Activated CD8-positive, alpha-beta T cell treated with anti-CD3 and anti-CD28 coated beads for 36 hours (primary cell): Measurements from ENCODE around the gene SLC34A1. TPM values are rescaled to one million over a fixed set of nuclear protein-coding genes. Genes with fewer than 3 reads are reported as not detected.
"Not testable (repeated sequence)": the region's sequence is repeated elsewhere in the genome, so short reads cannot be mapped to it uniquely, and the experiment has no call there.

ENCODE experiments used
- ATAC-seq: fragments of 200-7000 bp; cut with Tn5 transposase; one replicate; pipeline ENCODE4 v1.10.0; 2021; ENCODE audit warnings: mild to moderate bottlenecking, moderate library complexity
- CTCF ChIA-PET: fragments of 350-600 bp; sonication (Branson Sonifier 250); formaldehyde crosslinking; loops from one replicate; lab custom pipeline; 2021; ENCODE audit warnings: antibody characterized with exemption; lab: Charles Lee
- POLR2A ChIA-PET: fragments of 350-600 bp; sonication (Branson Sonifier 250); formaldehyde crosslinking; loops from one replicate; lab custom pipeline; 2021; ENCODE audit warnings: antibody characterized with exemption; lab: Charles Lee
- DNase-seq: peaks from one replicate; pipeline ENCODE4 v3.0.0-alpha.2; 2020
- H3K27ac Mint-ChIP-seq: one replicate; pipeline ENCODE4 v1.8.0; 2021; ENCODE audit warnings: mild to moderate bottlenecking, mixed read lengths
- H3K27me3 Mint-ChIP-seq: one replicate; pipeline ENCODE4 v1.8.0; 2021; ENCODE audit warnings: mixed read lengths
- H3K36me3 Mint-ChIP-seq: one replicate; pipeline ENCODE4 v1.8.0; 2021; ENCODE audit warnings: low read depth, mixed read lengths
- H3K4me1 Mint-ChIP-seq: one replicate; pipeline ENCODE4 v1.8.0; 2021; ENCODE audit warnings: low read depth, mixed read lengths
- H3K4me3 Mint-ChIP-seq: one replicate; pipeline ENCODE4 v1.8.0; 2021; ENCODE audit warnings: mild to moderate bottlenecking, moderate library complexity, mixed read lengths
- H3K9me3 Mint-ChIP-seq: one replicate; pipeline ENCODE4 v1.8.0; 2021; ENCODE audit warnings: mixed read lengths
- intact Hi-C: fragments of 100-400 bp; cut with micrococcal nuclease; formaldehyde crosslinking; loops from one replicate; pipeline ENCODE4 v1.10.0; 2022
- total RNA-seq, 2 experiments: library from RNA; stranded (reverse); gene quantifications; one replicate each; pipeline ENCODE4 v1.2.3, GENCODE V29; 2021
- TF ChIP-seq, protein P1 (sequence below): fragments of 200-600 bp; IDR thresholded peaks from one replicate; pipeline ENCODE4 v1.8.0; 2022; ENCODE audit warnings: antibody characterized with exemption, mild to moderate bottlenecking

The SLC34A1 gene
- total RNA-seq, 2 experiments from 2014 or later, result 0.29 to 0.43 TPM

DNA sequence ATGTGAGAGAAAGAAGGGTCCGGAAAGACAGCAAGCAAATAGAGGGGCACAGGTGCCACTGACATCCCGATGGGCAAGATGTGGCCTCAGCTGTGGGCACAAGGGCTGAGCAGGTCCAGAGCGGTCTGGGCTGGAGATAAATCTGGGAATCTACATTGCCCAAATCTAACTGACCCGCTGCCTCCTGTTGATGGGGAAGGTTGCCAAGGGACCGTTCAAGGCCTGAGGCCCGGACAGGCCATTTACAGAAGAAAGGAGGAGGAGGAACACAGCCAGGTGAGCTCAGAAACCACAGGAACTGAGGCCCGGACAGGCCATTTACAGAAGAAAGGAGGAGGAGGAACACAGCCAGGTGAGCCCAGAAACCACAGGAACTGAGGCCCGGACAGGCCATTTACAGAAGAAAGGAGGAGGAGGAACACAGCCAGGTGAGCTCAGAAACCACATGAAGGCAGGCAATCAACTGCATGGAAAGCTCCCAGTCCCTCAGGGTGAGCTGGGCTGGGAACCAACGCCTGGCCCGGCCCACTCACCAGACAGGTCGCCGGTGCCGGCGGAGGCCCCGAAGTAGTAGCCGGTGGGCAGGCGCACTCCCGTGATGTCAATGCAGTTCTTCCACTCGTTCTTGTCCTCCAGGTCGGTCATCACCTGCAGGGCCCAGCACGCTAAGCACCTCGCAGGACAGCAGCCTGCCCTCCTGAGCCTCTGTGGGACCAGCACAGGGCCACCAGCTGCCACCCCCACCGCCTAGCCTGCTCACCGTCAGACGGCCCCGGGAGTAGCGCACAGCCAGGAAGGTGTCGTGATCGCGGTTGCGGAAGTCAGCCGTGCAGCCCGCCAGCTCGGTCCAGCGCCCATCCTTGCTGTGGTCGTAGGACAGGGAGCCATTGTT, 47.4 kb upstream of the SLC34A1 start:
- intact Hi-C loops, result no loop called here
- ATAC-seq, result no peak
- H3K4me3 Mint-ChIP-seq, result no peak overlapping the region
- H3K27me3 Mint-ChIP-seq, result no peaks in the 10 kb centered on the region
- ChIA-PET CTCF (interaction anchor here (0.9 to 7.1 kb wide), 9 partner anchors 10 to 109 kb away, joined by 3 to 41 read pairs (median 4); partner anchors contain the start of genes MXD3 and RGS14), POLR2A (interaction anchor here (0.5 to 1.5 kb wide), 4 partner anchors 15 to 82 kb away, joined by 3 to 4 read pairs (median 3); partner anchors contain the start of gene MXD3)
- no peaks in the 10 kb centered on the region for H3K9me3 Mint-ChIP-seq
- DNase-seq, result no peak
- H3K4me1 Mint-ChIP-seq, result peaks cover 18% of the 10 kb centered on the region
- TF ChIP-seq, protein P1, sequence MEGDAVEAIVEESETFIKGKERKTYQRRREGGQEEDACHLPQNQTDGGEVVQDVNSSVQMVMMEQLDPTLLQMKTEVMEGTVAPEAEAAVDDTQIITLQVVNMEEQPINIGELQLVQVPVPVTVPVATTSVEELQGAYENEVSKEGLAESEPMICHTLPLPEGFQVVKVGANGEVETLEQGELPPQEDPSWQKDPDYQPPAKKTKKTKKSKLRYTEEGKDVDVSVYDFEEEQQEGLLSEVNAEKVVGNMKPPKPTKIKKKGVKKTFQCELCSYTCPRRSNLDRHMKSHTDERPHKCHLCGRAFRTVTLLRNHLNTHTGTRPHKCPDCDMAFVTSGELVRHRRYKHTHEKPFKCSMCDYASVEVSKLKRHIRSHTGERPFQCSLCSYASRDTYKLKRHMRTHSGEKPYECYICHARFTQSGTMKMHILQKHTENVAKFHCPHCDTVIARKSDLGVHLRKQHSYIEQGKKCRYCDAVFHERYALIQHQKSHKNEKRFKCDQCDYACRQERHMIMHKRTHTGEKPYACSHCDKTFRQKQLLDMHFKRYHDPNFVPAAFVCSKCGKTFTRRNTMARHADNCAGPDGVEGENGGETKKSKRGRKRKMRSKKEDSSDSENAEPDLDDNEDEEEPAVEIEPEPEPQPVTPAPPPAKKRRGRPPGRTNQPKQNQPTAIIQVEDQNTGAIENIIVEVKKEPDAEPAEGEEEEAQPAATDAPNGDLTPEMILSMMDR, result no peak
- H3K36me3 Mint-ChIP-seq, result peaks cover 36% of the 10 kb centered on the region
- H3K27ac Mint-ChIP-seq, result no peak overlapping the region

- peaks cover 21% of the 10 kb centered on the region for H3K4me1 Mint-ChIP-seq
- H3K9me3 Mint-ChIP-seq, result no peaks in the 10 kb centered on the region
- ChIA-PET POLR2A (interaction anchor here (1.8 kb wide), 1 partner anchor 12 kb away, joined by 8 read pairs; the partner anchor contains the start of gene LMAN2), CTCF (interaction anchor here (1.3 kb wide), 2 partner anchors 16 to 52 kb away, joined by 4 to 5 read pairs; no protein-coding TSS in a partner anchor)
- DNase-seq (no peak), ATAC-seq (no peak)
- TF ChIP-seq, protein P1, result no peak
- intact Hi-C loops, result no loop called here
- no peaks in the 10 kb centered on the region for H3K27me3 Mint-ChIP-seq
- H3K4me3 Mint-ChIP-seq, result no peak overlapping the region
- H3K36me3 Mint-ChIP-seq, result peaks cover 35% of the 10 kb centered on the region
- H3K27ac Mint-ChIP-seq, result no peak overlapping the region
Measured at GRCh38 chr5:177338251-177339106, 45.8 kb upstream of the SLC34A1 start.

DNA sequence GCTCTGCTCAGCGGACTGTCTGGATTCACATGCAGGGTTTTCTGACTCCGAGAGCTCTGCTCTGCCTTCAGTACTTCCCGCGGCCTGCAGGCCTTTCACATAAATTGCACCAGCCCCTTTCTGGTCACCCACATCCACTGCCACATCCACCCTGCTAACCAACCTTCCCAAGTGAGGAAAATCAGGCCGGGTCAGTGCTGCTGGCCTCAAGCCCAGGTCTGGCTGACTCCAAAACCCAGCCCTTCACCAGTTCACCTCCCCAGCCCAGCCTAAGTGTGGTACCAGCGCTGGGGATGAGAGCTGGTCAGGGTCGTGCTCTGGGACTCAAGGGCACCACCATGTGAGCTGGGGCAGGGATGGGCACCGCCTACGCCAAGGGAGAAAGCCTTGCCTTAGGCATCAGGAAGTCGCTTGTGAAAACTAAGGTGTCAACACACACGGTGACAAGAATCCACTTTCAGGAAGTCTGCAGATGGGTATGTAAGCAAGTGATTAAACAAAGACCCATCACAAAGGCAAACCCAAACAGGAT, 45.1 kb upstream of the SLC34A1 start:
- peak overlapping the region; percentile 60 for H3K27ac Mint-ChIP-seq
- no peak for ATAC-seq
- H3K9me3 Mint-ChIP-seq, result no peaks in the 10 kb centered on the region
- TF ChIP-seq, protein P1, result no peak
- H3K4me3 Mint-ChIP-seq, result no peak overlapping the region
- peaks cover 32% of the 10 kb centered on the region for H3K36me3 Mint-ChIP-seq
- DNase-seq, result no peak
- no peaks in the 10 kb centered on the region for H3K27me3 Mint-ChIP-seq
- CTCF ChIA-PET, result interaction anchor here (1.3 kb wide), 2 partner anchors 15 to 51 kb away, joined by 4 to 5 read pairs; no protein-coding TSS in a partner anchor
- H3K4me1 Mint-ChIP-seq, result peaks cover 24% of the 10 kb centered on the region
- POLR2A ChIA-PET, result interaction anchor here (1.8 kb wide), 1 partner anchor 12 kb away, joined by 8 read pairs; the partner anchor contains the start of gene LMAN2
- intact Hi-C loops, result no loop called here

- H3K27ac Mint-ChIP-seq, H3K27me3 Mint-ChIP-seq, intact Hi-C loops, ATAC-seq, H3K9me3 Mint-ChIP-seq, H3K4me3 Mint-ChIP-seq, DNase-seq, POLR2A ChIA-PET: not testable (repeated sequence)
- peaks cover 41% of the 10 kb centered on the region for H3K4me1 Mint-ChIP-seq
- H3K36me3 Mint-ChIP-seq, result peaks cover 26% of the 10 kb centered on the region
- CTCF ChIA-PET, result interaction anchor here (1.3 to 1.4 kb wide), 2 partner anchors 25 to 30 kb away, joined by 3 read pairs; no protein-coding TSS in a partner anchor
Measured at GRCh38 chr5:177343000-177343399, 41.2 kb upstream of the SLC34A1 start.

- H3K27me3 Mint-ChIP-seq, result no peaks in the 10 kb centered on the region
- POLR2A ChIA-PET, result no interaction called here
- TF ChIP-seq, protein P1, result no peak
- CTCF ChIA-PET, result interaction anchor here (1.4 kb wide), 1 partner anchor 25 kb away, joined by 3 read pairs; no protein-coding TSS in a partner anchor
- no peak overlapping the region for H3K4me3 Mint-ChIP-seq
- H3K4me1 Mint-ChIP-seq, result peaks cover 41% of the 10 kb centered on the region
- no peak overlapping the region for H3K27ac Mint-ChIP-seq
- DNase-seq, result no peak
- H3K36me3 Mint-ChIP-seq, result peaks cover 26% of the 10 kb centered on the region
- H3K9me3 Mint-ChIP-seq, result no peaks in the 10 kb centered on the region
- intact Hi-C loops, result no loop called here
- ATAC-seq, result no peak
Measured at GRCh38 chr5:177343777-177344176, 40.5 kb upstream of the SLC34A1 start.
